CD14-positive monocyte (primary cell): ENCODE measurements around the gene XPNPEP3. TPM values are rescaled to one million over a fixed set of nuclear protein-coding genes. Genes with fewer than 3 reads are reported as not detected.
A peak's percentile ranks its signal among the peaks of the same experiment; 100 is the strongest.

Source experiments
- DNase-seq, 3 donors: peaks; one replicate each; pipeline ENCODE4 v3.0.0-alpha.2; 2011 to 2022
- H2AFZ ChIP-seq: 2 replicates; pipeline ENCODE4 v1.6.0; 2012; ENCODE audit warnings: mild to moderate bottlenecking, low read depth, low read length, inconsistent platforms; ENCODE audit not compliant: insufficient read depth, poor library complexity, severe bottlenecking
- H3K27ac ChIP-seq, 2 donors: 1 replicate in 1 of 2; 2 replicates in 1 of 2; pipeline ENCODE4 v1.5.1; 2012 to 2013; ENCODE audit warnings: low read length in 2 of 2, control low read depth in 1 of 2, inconsistent platforms in 1 of 2, low read depth in 1 of 2, mild to moderate bottlenecking in 1 of 2
- H3K27me3 ChIP-seq, 2 donors: one replicate each; pipeline versions ENCODE4 v1.6.0 to v1.6.1; 2011 to 2013; ENCODE audit warnings: low read length in 2 of 2; ENCODE audit not compliant: control insufficient read depth in 2 of 2, insufficient read depth in 2 of 2
- H3K36me3 ChIP-seq, 2 donors: replicated peaks in 1 of 2; 1 replicate in 1 of 2; 2 replicates in 1 of 2; pipeline versions ENCODE4 v1.5.1 to v1.6.1; 2012 to 2013; ENCODE audit warnings: low read length in 2 of 2, control low read depth in 1 of 2, inconsistent platforms in 1 of 2, mild to moderate bottlenecking in 1 of 2; ENCODE audit not compliant: insufficient read depth in 2 of 2, control insufficient read depth in 1 of 2
- H3K4me1 ChIP-seq, 2 donors: 1 replicate in 1 of 2; 2 replicates in 1 of 2; pipeline versions ENCODE4 v1.5.1 to v1.6.1; 2012 to 2013; ENCODE audit warnings: low read length in 2 of 2, control low read depth in 1 of 2, inconsistent platforms in 1 of 2, mild to moderate bottlenecking in 1 of 2, moderate library complexity in 1 of 2; ENCODE audit not compliant: insufficient read depth in 2 of 2, control insufficient read depth in 1 of 2
- H3K4me2 ChIP-seq: replicated peaks from 2 replicates; pipeline ENCODE3; 2012; ENCODE audit warnings: low read length, moderate library complexity, mild to moderate bottlenecking; ENCODE audit not compliant: poor library complexity, severe bottlenecking; ENCODE audit errors: extremely low read depth
- H3K4me3 ChIP-seq, 3 experiments: fragments of 200-600 bp in 1 of 3; sonication (generic) in 1 of 3; replicated peaks in 1 of 3; 1 replicate in 2 of 3; 2 replicates in 1 of 3; pipeline ENCODE4 v1.5.1; 2011 to 2013; ENCODE audit warnings: low read length in 3 of 3, mild to moderate bottlenecking in 3 of 3, control low read depth in 2 of 3, low read depth in 2 of 3, inconsistent platforms in 1 of 3, moderate library complexity in 1 of 3
- H3K79me2 ChIP-seq: 2 replicates; pipeline ENCODE4 v1.6.0; 2012; ENCODE audit warnings: mild to moderate bottlenecking, control low read depth, inconsistent platforms, low read length, moderate library complexity; ENCODE audit not compliant: insufficient read depth
- H3K9ac ChIP-seq: 2 replicates; pipeline ENCODE4 v1.6.0; 2017; ENCODE audit warnings: low read length, mild to moderate bottlenecking; ENCODE audit not compliant: insufficient read depth, poor library complexity, severe bottlenecking
- H3K9me3 ChIP-seq, 2 donors: replicated peaks in 1 of 2; 1 replicate in 1 of 2; 2 replicates in 1 of 2; pipeline versions ENCODE4 v1.5.1 to v1.6.1; 2012 to 2013; ENCODE audit warnings: low read length in 2 of 2, control low read depth in 1 of 2; ENCODE audit not compliant: control insufficient read depth in 1 of 2, insufficient read depth in 1 of 2
- H4K20me1 ChIP-seq: 2 replicates; pipeline ENCODE4 v1.6.0; 2012; ENCODE audit warnings: mild to moderate bottlenecking, low read length, control low read depth, moderate library complexity; ENCODE audit not compliant: insufficient read depth
- H3K27ac Mint-ChIP-seq, 7 donors: one replicate each; pipeline ENCODE4 v1.8.0; 2020; ENCODE audit warnings: mild to moderate bottlenecking in 7 of 7, mixed read lengths in 7 of 7, moderate library complexity in 6 of 7, inconsistent platforms in 2 of 7
- H3K27me3 Mint-ChIP-seq, 3 donors: one replicate each; pipeline ENCODE4 v1.8.0; 2021 to 2022; ENCODE audit warnings: low read depth in 3 of 3, mild to moderate bottlenecking in 3 of 3, mixed read lengths in 3 of 3, moderate library complexity in 3 of 3, inconsistent platforms in 1 of 3
- H3K36me3 Mint-ChIP-seq, 2 donors: one replicate each; pipeline ENCODE4 v1.8.0; 2020; ENCODE audit warnings: mixed read lengths in 2 of 2, inconsistent platforms in 1 of 2, mild to moderate bottlenecking in 1 of 2
- H3K4me1 Mint-ChIP-seq: one replicate; pipeline ENCODE4 v1.8.0; 2020; ENCODE audit warnings: mild to moderate bottlenecking, mixed read lengths
- H3K4me3 Mint-ChIP-seq, 2 donors: one replicate each; pipeline ENCODE4 v1.8.0; 2020; ENCODE audit warnings: mild to moderate bottlenecking in 2 of 2, mixed read lengths in 2 of 2, moderate library complexity in 1 of 2
- H3K9me3 Mint-ChIP-seq, 7 donors: one replicate each; pipeline ENCODE4 v1.8.0; 2020 to 2022; ENCODE audit warnings: mixed read lengths in 7 of 7, mild to moderate bottlenecking in 6 of 7, moderate library complexity in 6 of 7, inconsistent platforms in 2 of 7
- CTCF ChIP-seq: fragments of 200-600 bp; IDR thresholded peaks from one replicate; pipeline ENCODE4 v1.8.0; 2022; ENCODE audit warnings: antibody characterized with exemption, mild to moderate bottlenecking
- WGBS: methylation state at CpG from one replicate; pipeline ENCODE4 v1.1.5; 2013; ENCODE audit warnings: missing lambda C conversion rate; ENCODE audit not compliant: insufficient coverage; 5-methylcytosine and 5-hydroxymethylcytosine counted together
- intact Hi-C, 2 donors: fragments of 100-400 bp; cut with micrococcal nuclease; formaldehyde crosslinking; loops; one replicate each; pipeline versions ENCODE4 v1.15.0 to v1.15.1; 2023
- polyA plus RNA-seq, 3 donors: library from polyadenylated mRNA; depleted of rRNA in 1 of 3; unstranded in 2 of 3; stranded (reverse) in 1 of 3; fragments of 300-500 nt in 2 of 3; fragments of >200 nt in 1 of 3; fragmentation: Illumina TruSeq in 2 of 3; gene quantifications; 1 replicate in 2 of 3; 2 replicates in 1 of 3; pipeline ENCODE4 v1.2.3, GENCODE V29; 2012 to 2021

The XPNPEP3 gene
- polyA plus RNA-seq, 3 donors, result 3.6 to 9.4 (median 7.3) TPM

GRCh38 chr22:40953471-40953870 lies 96.5 kb downstream of the XPNPEP3 start:
- H3K4me2 ChIP-seq, result no peak overlapping the region
- no peak overlapping the region for H3K9ac ChIP-seq
- H3K9me3 Mint-ChIP-seq, result peaks cover 0 to 2% (median 0%) of the 10 kb centered on the region in 7 donors
- no peak overlapping the region for H3K4me3 ChIP-seq
- no peaks in the 10 kb centered on the region for H3K27me3 Mint-ChIP-seq
- peaks cover 14 to 22% of the 10 kb centered on the region in 2 donors for H3K4me1 ChIP-seq
- intact Hi-C loops, result loop anchor here in 1 of 2 donors (10.0 kb wide), 1 partner anchor 251 kb away; the partner anchor contains the start of gene L3MBTL2
- peaks cover 75% of the 10 kb centered on the region for H3K79me2 ChIP-seq
- H3K9me3 ChIP-seq, result no peaks in the 10 kb centered on the region
- H3K27me3 ChIP-seq, result no peaks in the 10 kb centered on the region
- WGBS, result 50% methylated on average over 1 of the region's 2 CpGs
- no peak overlapping the region for H3K4me3 Mint-ChIP-seq
- H3K36me3 ChIP-seq, result peaks cover 31 to 52% of the 10 kb centered on the region in 2 donors
- DNase-seq, result no peak
- H3K36me3 Mint-ChIP-seq, result peaks cover 35 to 53% of the 10 kb centered on the region in 2 donors
- H3K27ac Mint-ChIP-seq, result peak overlapping the region in 4 of 7 donors; percentile 31 to 99 (median 56)
- peak overlapping the region in 1 of 2 donors; percentile 91 for H3K27ac ChIP-seq
- H3K4me1 Mint-ChIP-seq, result peaks cover 21% of the 10 kb centered on the region
- no peak overlapping the region for H2AFZ ChIP-seq
- H4K20me1 ChIP-seq, result peaks cover 3% of the 10 kb centered on the region
- no peak for TF ChIP-seq CTCF

DNA sequence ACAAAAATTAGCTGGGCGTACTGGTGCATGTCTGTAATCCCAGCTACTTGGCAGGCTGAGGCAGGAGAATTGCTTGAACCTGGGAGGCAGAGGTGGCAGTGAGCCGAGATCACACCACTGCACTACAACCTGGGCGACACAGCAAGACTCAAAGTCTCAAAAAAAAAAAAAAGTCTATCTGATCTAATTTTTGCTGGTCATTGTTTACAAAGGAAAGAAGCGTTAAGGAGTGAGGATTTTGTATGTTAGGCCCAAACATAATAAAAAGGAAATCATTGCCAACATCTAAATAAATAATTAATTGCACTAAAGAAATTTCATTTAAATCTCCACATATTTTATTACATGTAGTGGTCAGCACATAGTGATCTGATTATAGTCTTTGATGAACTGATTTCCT lies 97.2 kb downstream of the XPNPEP3 start:
- no peaks in the 10 kb centered on the region for H3K27me3 ChIP-seq
- Mint-ChIP-seq H3K4me3 (no peak overlapping the region), H3K4me1 (peaks cover 21% of the 10 kb centered on the region), H3K27ac (peak overlapping the region in 1 of 7 donors; percentile 64), H3K27me3 (no peaks in the 10 kb centered on the region), H3K9me3 (peaks cover 0 to 2% (median 0%) of the 10 kb centered on the region in 7 donors), H3K36me3 (peaks cover 39 to 59% of the 10 kb centered on the region in 2 donors)
- H3K4me3 ChIP-seq, result no peak overlapping the region
- H4K20me1 ChIP-seq, result peaks cover 8% of the 10 kb centered on the region
- H3K4me2 ChIP-seq, result no peak overlapping the region
- peaks cover 14 to 22% of the 10 kb centered on the region in 2 donors for H3K4me1 ChIP-seq
- H3K36me3 ChIP-seq, result peaks cover 33 to 58% of the 10 kb centered on the region in 2 donors
- H3K79me2 ChIP-seq, result peaks cover 81% of the 10 kb centered on the region
- DNase-seq, result no peak
- no peak overlapping the region for H3K27ac ChIP-seq
- no peaks in the 10 kb centered on the region for H3K9me3 ChIP-seq
- no peak overlapping the region for H3K9ac ChIP-seq
- intact Hi-C loops, result loop anchor here in 1 of 2 donors (10.0 kb wide), 1 partner anchor 251 kb away; the partner anchor contains the start of gene L3MBTL2
- no peak overlapping the region for H2AFZ ChIP-seq
- no peak for TF ChIP-seq CTCF
- WGBS, result 100% methylated on average over 1 of the region's 4 CpGs
